ENCODE data around the gene C22orf39.

C22orf39 gene, protein sequence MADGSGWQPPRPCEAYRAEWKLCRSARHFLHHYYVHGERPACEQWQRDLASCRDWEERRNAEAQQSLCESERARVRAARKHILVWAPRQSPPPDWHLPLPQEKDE

DNA sequence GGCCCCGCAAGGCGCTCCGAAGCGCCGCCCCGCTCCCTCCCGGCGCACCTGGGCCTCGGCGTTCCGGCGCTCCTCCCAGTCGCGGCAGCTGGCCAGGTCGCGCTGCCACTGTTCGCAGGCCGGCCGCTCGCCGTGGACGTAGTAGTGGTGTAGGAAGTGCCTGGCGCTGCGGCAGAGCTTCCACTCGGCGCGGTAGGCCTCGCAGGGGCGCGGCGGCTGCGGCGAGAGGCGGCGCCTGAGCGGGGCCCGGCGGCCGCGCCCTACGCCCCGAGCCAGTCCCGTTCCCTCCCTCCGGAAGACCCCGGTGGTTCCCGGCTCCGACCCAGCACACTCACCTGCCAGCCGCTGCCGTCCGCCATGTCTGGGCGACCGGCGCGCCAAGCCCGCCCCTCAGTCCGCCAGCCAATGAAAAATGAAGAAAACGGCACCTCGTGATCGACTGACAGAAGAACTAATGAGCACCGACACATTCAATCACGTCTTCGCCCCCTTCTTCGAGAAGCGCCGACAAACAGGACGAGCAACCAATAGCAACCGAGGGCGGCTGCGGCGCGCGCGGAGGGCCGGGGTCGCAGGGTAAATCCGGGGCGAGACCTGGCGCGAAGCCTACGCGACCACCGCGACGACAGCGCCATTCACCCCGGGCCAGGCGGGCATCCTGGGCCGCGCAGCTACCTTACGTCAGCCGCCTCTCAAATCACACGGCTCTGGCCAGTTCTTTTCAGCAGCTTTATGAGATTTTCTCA, at the start of gene C22orf39:
Gene C22orf39 (minus strand): TSS at position 382 of the 746 bp plus-strand sequence. CDS start 23 bp downstream, at position 359.
- no peak for DNase-seq

DNA sequence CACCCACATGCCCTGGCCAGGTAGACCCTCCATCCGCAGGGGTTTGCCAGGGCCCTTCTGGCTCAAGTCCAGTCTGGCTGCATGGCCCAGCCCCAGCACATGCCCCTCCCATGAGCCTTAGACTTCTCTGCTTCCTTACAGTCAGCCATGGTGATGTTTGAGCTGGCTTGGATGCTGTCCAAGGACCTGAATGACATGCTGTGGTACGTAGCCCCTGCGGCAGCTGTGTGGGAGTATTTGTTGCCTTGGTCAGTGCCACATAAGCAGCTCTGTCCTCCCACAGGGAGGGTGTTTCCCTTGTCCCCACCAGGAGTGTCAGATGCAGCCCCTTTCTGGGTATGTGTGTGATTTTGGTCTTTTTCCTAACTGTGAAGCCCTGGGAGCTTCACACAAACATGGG, 49.7 kb upstream of the C22orf39 start:
- no peak for DNase-seq

- no peak for DNase-seq
Measured at GRCh38 chr22:19496324-19496630, 48.8 kb upstream of the C22orf39 start.

GRCh38 chr22:19495562-19496323, 48.2 kb upstream of the C22orf39 start:
- no peak for DNase-seq

DNA sequence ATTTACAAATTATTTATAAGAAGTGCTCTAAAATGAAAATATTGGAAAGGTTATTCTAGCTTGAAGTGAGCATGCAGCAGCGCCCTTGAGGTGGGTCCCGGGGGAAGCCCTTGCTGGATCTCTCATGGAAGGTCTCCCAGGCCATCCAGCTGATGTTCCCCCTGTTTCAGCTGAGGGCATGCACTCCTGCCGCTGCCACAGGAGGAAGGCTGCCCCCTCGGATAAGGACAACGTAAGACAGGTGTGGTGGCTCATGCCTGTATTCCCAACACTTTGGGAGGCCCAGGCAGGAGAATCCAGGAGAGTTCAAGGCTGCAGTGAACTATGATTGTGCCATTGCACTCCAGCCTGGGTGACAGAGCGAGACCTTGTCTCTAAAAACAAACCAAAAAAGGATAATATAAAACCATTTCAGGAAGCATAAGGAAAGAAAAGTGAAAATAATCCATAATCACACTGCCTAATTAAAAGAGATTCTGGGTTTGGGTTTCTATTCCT, 47.2 kb upstream of the C22orf39 start:
- DNase-seq, result no peak

- no peak for DNase-seq
Measured at GRCh38 chr22:19494001-19494560, 46.6 kb upstream of the C22orf39 start.

DNA sequence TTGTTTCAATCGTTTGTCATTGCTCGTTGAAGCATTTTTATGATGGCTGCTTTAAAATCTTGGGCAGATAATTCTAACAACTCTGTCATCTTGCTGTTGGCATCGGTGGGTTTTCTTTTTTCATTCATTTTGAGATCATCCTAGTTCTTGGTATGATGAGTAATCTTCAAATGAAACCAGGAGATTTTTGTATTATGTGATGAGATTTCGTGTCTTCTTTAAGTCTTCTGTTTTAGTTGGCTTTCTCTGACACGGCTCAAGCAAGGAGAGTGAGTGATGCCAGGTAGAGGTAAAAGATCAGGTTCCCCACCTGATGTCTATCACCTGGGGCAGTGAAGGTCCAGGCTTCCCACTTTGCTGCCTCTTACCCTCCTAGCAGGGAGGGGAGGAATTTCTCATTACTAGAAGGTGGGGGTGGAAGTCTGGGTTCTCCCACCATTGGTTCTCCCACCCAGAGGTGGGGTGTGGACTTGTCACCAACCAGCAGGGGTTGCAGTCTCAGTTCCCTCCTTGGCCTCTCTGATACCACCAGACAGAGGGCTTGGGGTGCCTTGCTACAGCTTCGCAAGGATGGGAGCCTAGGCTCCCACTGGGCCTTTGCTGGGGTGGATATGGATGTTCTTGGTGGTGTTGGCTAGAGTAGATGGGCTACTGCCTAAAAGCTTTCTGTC, 45.1 kb upstream of the C22orf39 start:
- DNase-seq, result no peak

GRCh38 chr22:19490628-19491230, 43.2 kb upstream of the C22orf39 start:
- no peak for DNase-seq

DNA sequence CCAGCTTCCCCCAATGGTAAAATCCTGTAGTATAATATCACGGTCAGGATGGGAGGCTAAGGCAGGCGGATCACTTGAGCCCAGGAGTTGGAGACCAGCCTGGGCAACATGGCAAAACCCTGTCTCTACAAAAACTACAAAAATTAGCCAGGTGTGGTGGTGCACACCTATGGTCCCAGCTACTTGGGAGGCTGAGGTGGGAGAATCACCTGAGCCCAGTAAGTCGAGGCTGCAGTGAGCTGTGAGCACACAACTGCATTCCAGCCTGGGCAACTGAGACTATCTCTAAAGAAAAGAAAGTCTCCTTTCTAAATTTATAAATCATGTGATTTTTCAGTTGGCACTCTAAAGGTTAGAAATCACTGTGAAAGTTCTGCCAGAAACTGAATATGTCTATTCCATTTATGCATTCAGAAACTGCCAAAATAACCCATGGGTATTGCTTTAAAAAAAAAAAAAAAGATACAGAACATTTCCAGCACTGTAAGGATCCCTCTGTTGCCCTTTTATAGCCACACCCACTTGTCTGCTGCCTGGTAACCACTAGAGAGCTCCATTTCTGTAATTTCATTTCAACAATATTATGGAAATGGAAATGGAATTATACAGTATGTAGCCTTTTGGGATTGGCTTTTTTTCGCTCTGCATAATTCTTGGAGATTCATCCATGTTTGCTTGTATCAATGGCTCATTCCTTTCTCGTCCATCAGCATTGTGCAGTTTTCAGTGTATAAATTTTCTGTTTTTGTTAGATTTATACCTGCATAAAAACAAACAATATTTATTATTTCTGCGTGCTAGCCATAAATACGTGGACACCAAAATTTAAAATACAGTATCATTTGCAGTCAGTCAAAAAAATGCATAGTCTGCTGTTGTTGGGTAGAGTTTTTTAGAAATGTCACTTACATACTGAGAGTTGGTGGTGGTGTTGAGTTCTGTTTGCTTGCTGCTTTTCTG, 41.7 kb upstream of the C22orf39 start:
- no peak for DNase-seq

DNA sequence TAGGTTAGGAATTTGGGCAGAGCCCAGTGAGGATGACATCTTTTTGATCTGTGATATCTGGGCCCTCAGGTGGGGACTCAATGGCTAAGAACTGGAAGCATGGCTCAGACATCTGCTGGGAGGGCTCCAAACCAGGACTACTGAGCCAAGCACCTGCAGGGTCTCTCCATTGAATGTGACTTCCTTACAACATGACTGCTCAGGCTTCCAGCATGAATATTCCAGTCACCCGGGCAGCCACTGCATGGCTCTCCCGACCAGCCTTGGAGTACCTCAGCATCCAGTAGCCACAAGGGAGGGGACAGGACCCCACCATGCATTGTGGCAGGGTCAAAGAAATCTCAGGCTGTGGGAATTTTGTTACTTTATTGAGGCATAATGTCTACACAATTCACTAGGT, 40.8 kb upstream of the C22orf39 start:
- DNase-seq, result no peak

DNA sequence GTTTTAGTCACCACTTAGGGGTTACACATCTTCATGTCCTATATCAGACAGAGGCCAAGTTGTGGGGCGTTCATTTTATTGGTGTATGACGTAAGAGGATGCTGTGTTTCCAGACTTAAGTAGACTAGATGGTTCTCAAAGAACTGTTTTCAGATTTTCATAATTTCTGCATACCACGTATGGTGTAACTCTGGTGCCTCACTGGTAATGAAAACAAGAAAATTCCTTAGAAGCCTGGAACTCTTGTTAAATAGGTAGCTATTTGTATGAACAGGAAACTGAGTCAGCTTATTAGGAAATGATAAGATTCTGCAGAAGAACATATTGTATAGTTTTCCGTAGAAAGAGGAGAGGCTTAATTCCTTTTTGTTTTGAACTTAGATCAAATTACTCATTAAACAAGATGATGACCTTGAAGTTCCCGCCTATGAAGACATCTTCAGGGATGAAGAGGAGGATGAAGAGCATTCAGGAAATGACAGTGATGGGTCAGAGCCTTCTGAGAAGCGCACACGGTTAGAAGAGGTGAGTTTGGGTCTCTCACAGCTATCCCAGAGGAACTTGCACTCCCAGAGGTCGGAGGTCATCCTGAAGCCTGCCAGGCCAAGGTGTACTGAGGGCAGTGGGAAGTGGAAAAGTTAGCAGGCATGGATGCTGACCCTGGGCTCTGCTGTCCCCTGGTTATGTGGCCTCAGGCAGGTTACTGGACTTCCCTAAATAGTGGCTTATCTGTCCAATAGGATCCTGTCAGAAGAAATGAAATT, 36.2 kb upstream of the C22orf39 start:
- DNase-seq, result no peak

DNA sequence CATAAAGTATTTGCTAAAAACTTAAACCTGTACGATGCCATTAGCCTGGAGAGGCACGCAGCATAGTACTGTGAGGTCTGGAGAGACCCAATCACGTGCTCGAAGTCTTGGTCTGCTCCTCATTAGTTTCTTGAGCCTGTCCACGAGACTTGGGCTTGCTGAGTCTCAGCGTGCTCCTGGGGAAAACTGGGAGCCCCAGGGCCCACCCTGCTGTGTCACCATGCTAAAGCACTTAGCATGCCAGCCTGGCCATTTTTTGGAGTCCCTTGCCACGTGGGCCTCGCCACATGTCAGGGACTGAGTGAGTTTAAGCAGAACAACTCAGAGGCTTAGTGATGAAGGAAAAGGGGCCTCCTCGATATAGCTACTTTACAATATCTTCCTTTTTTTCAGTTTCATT, 34.8 kb upstream of the C22orf39 start:
- no peak for DNase-seq

DNA sequence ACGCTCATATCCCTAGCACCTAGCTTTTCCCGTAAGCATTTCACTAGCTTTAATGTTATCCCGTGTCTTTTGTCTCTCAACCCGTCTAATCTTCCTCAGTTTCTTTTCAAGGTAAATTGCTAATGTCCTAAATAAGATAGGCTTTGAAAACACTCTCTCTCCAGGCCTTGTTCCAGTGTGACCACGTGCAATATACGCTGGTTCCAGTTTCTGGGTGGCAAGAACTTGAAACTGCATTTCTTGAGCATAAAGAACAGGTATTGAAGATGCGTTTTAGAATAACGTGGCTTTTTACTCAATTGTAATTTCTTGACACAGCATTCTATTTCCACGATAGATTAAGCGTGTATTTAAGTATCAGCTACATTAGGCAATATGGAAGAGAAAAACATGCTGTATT, 33.3 kb upstream of the C22orf39 start:
- no peak for DNase-seq

GRCh38 chr22:19480173-19480568, 32.7 kb upstream of the C22orf39 start:
- no peak for DNase-seq

- peak; percentile 43 for DNase-seq
Measured at GRCh38 chr22:19479355-19480172, 32.1 kb upstream of the C22orf39 start, which contains the start of gene CDC45. Gene CDC45 (plus strand): TSS chr22:19479920. CDS start chr22:19479969, 49 bp downstream.

DNA sequence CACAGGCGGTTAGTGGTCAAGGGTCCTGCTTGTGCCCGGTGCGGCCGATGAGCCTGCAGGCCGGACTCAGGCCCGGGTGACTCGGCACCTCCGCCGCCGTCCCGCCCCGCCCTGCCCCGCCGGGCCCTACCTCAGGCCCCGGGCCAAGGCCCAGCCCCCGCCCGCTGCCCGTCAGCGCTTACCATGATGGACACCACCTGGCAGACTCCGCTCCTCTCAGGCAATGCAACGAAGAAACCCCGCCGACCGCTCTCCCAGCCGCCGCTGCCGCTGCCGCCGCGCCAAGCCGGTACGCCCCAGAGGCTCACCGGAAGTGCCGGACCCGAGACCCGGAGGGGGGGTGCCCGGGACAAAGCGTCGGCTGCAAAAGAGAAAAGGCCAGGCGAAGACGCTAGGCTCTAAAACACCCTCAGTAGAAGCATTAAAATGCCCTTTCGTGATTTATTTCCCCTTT, 31.4 kb upstream of the C22orf39 start, which contains the start of gene UFD1:
Gene UFD1 (minus strand): TSS at position 293 of the 454 bp plus-strand sequence. CDS start 108 bp downstream, at position 185.
- no peak for DNase-seq

- no peak for DNase-seq
Measured at GRCh38 chr22:19478045-19478900, 30.8 kb upstream of the C22orf39 start.

DNA sequence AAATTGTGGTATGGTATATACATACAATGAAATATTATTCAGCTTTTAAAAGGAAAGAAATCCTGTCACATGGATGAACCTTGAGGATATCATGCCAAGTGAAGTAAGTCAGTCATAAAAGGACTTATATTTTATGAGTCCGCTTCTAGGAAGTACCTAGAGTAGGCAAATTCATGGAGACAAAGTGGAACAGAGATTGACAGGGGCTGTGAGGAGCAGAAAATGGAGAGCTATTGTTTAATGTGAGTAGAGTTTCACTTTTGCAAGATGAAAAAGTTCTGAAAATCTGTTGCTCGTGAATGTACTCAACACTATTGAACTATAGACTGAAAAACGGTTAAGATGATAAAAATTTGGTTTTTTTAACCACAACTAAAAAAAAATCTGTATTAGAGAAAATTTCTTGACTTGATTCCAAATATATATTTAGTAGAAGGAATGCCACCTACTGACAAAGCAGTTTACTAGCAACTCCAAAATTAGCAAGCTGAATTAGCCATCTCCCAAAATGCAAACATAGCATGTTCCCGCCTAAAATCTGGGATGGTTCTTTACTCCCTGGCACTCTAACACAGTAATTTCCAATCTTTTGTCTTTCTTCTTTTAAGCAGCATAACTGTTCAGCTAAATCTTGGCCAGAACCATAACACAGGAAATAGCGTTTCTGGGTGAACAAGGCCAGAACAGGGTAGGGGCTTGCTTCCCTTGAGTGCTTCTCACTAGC, 30.0 kb upstream of the C22orf39 start:
- DNase-seq, result no peak

Data from cortex of kidney (tissue), 1 donor.